Renal pelvis (tissue), 12 donors: ENCODE measurements around the gene NOS1AP. TPM values are rescaled to one million over a fixed set of nuclear protein-coding genes. Genes with fewer than 3 reads are reported as not detected.
"Not testable (repeated sequence)": the region's sequence is repeated elsewhere in the genome, so short reads cannot be mapped to it uniquely, and the experiment has no call there.

Source experiments
- DNase-seq: peaks from one replicate; pipeline ENCODE4 v3.0.0-alpha.2; 2013
- long read RNA-seq, 16 experiments: transcript quantifications; one replicate each; lab custom pipeline, GENCODE V29; 2026
- polyA plus RNA-seq, 3 donors: library from polyadenylated mRNA; unstranded; fragments of 120-200 nt; gene quantifications; one replicate each; pipeline ENCODE4 v1.2.1, GENCODE V29; 2013; ENCODE audit not compliant: insufficient read length in 3 of 3

The NOS1AP gene
- 10 to 100 TPM in 2 of 3 donors, 1 to 10 TPM in 1; 9.6 to 14.1 (median 10.0) TPM for polyA plus RNA-seq
- long read RNA-seq, donor 1: 0 reads
- long read RNA-seq, donor 2: 0 reads
- long read RNA-seq, donor 3, full-length matches to known transcripts: 1 of 1 reads
- long read RNA-seq, donor 3, partial matches to known transcripts: 0 of 1 reads
- long read RNA-seq, donor 3, other reads (novel, unspliced or antisense): 0 of 1 reads
- long read RNA-seq, donor 4: 0 reads
- long read RNA-seq, donor 5: 0 reads
- long read RNA-seq, donor 6, full-length matches to known transcripts: 1 of 1 reads
- long read RNA-seq, donor 6, partial matches to known transcripts: 0 of 1 reads
- long read RNA-seq, donor 6, other reads (novel, unspliced or antisense): 0 of 1 reads
- long read RNA-seq, donor 7, partial matches to known transcripts: 5 of 5 reads
- long read RNA-seq, donor 7, other reads (novel, unspliced or antisense): 0 of 5 reads
- long read RNA-seq, donor 8: 0 reads
- long read RNA-seq, donor 9: 0 reads
- long read RNA-seq, donor 10: 0 reads
- long read RNA-seq, donor 11: 0 reads
- long read RNA-seq, donor 12: 0 reads
- long read RNA-seq, donor 13: 0 reads
- long read RNA-seq, donor 14: 0 reads
- long read RNA-seq, donor 15: 0 reads
- long read RNA-seq, donor 16, full-length matches to known transcripts: 1 of 1 reads
- long read RNA-seq, donor 16, partial matches to known transcripts: 0 of 1 reads
- long read RNA-seq, donor 16, other reads (novel, unspliced or antisense): 0 of 1 reads

DNA sequence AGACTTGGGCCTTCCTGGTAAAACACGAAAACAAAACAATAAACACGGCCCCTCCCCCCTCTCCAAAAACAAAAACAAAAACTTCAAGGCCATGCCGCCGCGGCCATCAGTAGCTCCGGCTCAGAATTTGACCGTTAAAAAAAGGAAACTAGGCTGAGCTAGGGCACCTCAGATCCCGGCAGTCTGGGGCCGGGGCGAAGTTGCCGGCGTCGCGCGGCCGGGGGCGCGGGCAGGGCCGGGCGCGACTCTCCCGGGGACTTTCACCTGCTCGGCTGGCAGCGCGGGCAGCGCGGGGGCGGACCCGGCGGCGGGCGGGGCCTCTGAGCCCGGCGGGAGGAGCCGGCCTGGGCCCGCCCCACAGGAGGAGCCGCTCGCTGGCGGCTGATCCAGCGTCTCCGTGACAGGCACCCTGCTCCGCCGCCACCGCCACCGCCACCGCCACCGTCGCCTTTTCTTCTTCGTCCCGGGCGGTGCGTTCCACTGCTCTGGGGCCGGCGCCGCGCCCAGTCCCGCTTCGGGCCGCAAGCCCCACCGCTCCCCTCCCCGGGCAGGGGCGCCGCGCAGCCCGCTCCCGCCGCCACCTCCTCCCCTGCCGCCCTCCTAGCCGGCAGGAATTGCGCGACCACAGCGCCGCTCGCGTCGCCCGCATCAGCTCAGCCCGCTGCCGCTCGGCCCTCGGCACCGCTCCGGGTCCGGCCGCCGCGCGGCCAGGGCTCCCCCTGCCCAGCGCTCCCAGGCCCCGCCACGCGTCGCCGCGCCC lies at the start of gene NOS1AP:
Gene NOS1AP (plus strand): TSS at position 358 of the 760 bp plus-strand sequence. CDS start 487 bp downstream, outside the sequence.
- DNase-seq: peak; percentile 80

- DNase-seq: no peak
These were observed 49.3 kb upstream of the NOS1AP start for GRCh38 chr1:162020150-162020549.

DNA sequence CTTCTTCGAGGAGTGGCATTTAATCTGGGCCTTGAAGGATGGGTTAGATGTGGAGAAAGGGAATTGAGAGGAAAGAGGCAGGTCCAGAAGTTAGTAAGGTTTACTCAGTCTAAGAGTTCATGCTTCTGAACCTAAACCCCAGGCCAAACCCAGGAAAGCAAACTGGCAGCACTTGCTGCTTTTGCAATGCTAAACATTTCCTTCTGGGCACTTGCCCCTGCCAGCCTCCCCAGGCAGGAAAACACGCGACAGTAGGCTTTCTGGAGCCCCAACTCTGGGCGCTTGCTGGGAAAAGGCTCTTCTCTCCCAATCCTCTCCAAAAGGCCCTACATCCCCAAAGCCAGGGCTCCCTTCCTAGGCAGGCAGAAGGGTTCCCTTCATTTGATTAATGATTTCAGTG lies 48.4 kb upstream of the NOS1AP start:
- no peak for DNase-seq

GRCh38 chr1:162022626-162023025 lies 46.9 kb upstream of the NOS1AP start:
- no peak for DNase-seq

- DNase-seq: no peak
These were observed 46.3 kb upstream of the NOS1AP start for GRCh38 chr1:162023181-162023546.

DNA sequence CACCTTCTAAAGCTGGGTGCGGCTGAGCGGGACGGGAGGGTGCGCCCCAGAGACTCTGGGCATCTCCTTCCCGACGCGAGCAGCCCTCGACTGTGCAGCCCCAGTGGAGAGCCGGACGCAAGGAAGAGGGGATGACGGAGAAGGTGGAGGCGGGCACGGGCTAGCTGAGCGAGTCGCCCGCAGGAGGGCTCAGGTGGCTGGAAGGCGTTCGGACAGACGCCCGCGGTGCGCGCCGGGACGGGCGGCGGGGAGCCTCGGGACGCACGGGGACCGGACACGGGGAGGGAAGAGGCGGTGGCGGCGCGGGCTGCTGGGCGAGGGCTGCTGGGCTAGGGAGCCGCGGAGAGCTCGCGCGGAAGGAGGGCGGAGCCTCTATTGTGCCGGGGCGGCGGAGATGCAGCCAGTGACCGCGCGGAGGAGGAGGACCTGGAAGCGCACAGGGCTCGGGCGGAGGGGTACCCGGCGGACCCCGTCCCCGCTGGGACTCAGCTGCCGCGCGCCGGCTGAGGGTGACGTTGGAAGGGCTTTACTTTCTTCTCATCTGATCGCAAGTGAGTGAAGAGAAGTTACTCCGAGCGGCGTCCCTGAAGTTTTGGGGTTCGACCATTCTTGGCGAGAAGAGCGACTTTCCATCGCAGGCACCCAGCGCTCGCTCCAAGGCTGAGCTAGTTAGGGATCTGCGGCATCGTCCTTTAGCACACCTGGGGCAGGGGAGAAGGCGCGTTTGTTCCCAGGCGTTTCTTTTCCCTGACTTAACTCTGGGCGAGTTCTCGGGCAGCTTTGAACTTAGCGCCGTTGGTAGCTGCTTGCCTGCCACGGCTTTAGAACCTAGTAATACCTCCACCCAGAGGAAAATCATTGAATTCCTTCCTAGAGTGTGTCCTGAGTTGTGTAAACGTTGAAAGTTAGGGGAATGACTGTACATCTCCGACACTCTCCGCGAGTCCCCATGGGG lies 45.7 kb upstream of the NOS1AP start, which contains the start of gene OLFML2B:
Gene OLFML2B (minus strand): TSS at position 323 of the 955 bp plus-strand sequence. CDS start 439 bp downstream, outside the sequence.
- peak; percentile 63 for DNase-seq

DNA sequence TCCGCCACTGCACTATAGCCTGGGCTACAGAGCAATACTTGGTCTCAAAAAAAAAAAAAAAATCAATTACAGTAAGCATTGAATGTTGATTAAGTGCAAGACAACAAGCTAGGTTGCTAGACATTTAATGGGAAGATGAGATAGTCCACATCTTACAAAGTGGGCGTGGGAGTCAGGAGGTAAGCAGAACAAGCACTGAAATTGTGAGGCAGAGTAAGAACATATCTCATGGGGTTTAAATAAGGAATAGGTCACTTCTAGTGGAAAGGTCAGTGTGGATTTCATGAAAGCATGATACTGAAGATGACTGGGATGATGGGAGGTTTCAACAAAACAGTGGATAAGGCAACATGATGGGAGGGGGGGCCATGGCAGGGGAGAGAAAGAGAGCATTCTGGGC lies 44.0 kb upstream of the NOS1AP start:
- no peak for DNase-seq

- no peak for DNase-seq
These were observed 42.6 kb upstream of the NOS1AP start for GRCh38 chr1:162026881-162027280.

GRCh38 chr1:162028726-162029125 lies 40.8 kb upstream of the NOS1AP start:
- no peak for DNase-seq

- DNase-seq: no peak
These were observed 40.3 kb upstream of the NOS1AP start for GRCh38 chr1:162029157-162029556.

- peak; percentile 66 for DNase-seq
These were observed 38.7 kb upstream of the NOS1AP start for GRCh38 chr1:162030759-162031280.

- no peak for DNase-seq
These were observed 36.1 kb upstream of the NOS1AP start for GRCh38 chr1:162033428-162033827.

GRCh38 chr1:162035241-162035640 lies 34.2 kb upstream of the NOS1AP start:
- no peak for DNase-seq

- no peak for DNase-seq
These were observed 33.3 kb upstream of the NOS1AP start for GRCh38 chr1:162036163-162036562.

DNA sequence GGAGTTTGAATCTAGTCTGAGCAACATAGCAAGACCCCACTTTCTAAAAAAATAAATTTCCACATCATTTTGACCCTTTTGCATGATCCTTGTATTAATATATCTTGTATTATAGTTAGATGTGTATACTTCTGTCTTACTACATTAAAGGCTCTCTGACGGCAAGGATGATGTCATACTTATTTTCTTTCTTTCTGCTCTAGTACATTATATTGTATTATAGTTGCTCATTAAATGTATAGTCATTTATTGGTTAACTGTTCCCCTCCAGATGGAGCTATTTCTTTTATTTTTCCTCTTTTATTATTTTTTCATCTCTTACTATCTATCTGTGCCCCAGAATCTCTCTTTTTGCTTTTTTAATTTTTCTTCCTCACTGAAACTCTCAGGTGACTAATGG lies 30.9 kb upstream of the NOS1AP start:
- DNase-seq: no peak

DNA sequence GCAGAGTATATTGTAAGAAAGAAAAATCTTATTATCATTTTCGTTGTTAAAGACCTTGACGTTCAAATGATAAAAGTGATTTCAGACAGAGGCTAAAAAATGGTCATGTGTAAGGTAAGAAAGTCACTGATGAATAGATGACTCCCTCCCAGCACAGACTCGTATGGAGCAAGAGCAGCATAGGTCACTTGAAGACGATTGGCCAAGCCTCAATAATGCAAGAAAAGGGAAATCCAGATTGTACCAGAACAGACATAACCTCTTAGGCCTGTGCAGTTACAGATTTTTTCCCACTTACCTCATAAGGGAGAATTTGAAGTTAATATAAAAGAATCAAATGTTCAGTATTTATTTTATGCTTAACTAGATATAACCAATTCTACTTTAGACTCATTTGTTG lies 29.5 kb upstream of the NOS1AP start:
- DNase-seq: no peak

DNA sequence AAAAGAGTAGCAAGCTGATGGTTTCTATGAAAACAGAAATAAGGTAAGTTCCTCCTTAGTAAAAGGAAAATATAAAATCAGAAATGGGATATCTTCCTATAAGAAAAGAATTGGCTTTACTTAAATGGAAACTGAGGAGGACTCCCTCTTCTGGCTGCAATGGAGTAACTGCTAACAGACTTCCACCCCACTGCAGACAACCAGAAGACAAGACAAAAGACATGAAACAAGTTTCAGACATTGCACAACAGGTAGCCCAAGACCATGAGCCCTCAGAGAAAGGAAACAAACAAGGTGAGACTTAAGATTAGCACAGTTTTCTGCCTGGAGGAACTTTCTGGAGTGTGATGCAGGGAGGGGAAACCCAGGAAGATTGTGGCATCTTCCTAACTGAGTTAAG lies 28.8 kb upstream of the NOS1AP start:
- DNase-seq: no peak

GRCh38 chr1:162042361-162042760 lies 27.1 kb upstream of the NOS1AP start:
- DNase-seq: no peak

DNA sequence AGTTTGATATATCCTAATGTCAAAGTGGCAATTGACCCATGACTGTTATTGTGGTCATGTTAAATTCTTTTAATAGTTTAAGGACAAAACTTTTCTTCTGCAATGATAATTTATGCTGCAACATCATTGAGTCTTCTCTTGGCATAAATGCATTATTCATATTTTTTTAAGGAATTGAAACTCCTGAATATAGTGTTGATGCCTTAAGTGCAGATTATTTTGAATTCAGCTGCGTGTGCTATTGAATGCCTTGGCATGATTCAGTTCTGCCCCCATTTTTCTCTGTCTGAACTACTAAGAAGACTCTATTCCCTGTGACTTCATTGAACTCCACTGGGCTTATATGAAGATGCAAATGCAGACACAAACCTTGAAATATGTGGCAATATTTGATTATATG lies 22.6 kb upstream of the NOS1AP start:
- no peak for DNase-seq

- DNase-seq: not testable (repeated sequence)
These were observed 15.5 kb upstream of the NOS1AP start for GRCh38 chr1:162053949-162054348.

DNA sequence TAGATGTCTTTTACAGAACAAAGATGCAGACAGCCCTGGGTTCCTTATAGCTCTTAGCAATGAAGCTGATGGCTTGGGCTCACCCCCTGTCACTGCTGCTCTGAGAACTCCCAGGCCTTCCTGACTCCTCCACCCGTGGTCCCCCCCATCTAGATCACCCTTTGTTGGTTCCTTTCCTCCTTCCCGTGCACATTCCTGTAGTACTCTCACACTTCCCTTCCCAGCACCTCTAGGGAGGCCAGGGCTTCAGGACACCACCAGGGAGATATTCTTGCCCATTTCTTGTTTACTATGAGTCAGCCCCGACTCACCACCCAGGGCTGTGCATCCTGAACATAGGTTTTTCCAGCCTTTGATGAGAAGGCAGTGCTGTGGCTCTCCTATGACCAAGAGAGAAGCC lies 14.4 kb upstream of the NOS1AP start:
- DNase-seq: no peak
